Measurements from ENCODE around the gene PHIP.

Gene PHIP

DNA sequence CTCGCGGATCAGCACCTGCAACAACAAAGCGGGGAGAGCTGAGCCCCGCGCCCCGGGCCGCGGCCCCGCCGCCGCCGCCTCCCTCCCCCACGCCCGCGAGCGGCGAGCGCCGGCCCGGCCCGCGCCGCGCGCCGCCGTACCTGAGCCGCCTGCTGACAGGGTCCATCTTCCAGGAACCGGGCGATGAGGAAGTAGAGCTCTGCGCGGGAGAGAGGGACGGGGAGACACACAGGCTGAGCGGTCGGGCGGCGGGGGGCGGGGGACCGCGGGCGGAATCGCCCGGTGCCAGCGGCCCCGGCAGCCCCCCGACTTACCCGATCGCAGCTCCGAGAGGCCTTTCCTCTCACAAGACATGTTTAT lies 359 bp downstream of the PHIP start:
- Mint-ChIP-seq H3K27ac (peak overlapping the region; percentile 95), H3K9me3 (no peaks in the 10 kb centered on the region), H3K4me1 (peaks cover 11% of the 10 kb centered on the region), H3K36me3 (peaks cover 47% of the 10 kb centered on the region), H3K4me3 (peak overlapping the region; percentile 89)
- ATAC-seq (peak; percentile 36), DNase-seq (ENCODE audit: low spot score in 2 of 2) (no peak)

DNA sequence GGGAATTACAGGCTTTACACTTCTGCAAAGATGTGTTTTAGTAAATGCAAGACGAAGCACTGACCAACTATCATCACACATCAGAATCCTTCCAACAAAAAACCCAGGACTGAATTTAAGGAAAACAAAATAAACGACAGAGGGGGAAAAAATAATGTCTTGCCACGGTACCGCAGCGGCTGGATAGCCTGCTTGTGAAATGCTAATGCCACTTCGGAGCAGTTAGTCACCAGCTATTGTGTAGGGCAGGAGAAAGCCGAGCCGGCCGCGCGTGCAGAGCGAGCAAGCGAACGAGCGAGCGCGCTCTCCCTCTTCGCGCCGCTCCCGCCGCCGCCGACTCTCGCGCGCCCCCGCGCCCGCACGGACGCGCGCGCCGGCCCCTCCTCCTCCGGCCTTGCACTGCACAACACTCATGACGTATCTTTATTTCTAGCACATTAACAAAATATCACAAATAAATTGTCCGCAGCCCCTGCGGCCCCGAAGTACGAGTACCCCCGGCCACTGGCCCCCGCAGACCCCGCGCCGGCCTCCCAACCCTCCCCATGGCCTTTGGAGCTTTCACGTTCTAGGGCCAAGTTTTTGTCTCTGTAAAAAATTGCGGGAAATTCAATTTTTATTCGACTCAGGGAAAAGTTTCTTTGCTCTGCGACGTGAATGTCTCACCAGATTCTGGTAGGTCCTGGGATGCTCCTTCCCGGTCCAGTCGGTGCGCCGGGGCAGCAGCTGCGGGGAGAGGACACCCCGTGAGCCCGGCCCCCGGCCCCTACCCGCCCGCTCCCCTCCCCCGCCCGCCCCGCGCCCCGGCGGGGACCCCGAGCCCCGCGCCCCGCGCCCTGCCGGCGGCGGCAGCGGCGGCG lies 1.0 kb downstream of the PHIP start:
- H3K9me3 Mint-ChIP-seq, result no peaks in the 10 kb centered on the region
- H3K27ac Mint-ChIP-seq, result peak overlapping the region; percentile 95
- H3K4me3 Mint-ChIP-seq, result peak overlapping the region; percentile 89
- peak; percentile 83 to 91 for DNase-seq (ENCODE audit: low spot score in 2 of 2)
- peak; percentile 82 for ATAC-seq
- H3K4me1 Mint-ChIP-seq, result peaks cover 18% of the 10 kb centered on the region
- H3K36me3 Mint-ChIP-seq, result peaks cover 54% of the 10 kb centered on the region

DNA sequence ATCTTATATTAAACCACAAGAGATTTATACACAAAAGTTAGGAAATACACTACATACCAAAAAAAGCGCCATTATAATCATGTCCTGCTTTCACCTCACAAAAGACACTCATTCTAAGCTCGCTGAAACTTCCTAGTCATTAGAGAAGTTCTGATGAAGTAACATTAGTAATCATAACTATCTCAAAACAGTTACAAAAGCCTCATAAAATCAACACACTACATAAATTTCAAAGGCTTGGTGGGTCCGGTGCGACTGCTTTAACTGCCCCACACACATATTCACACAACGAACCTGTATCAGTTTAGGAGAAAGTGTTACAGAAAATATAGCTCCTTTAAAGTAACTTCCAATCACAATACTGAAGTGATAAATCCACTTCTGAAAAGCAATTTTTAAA lies 1.9 kb downstream of the PHIP start:
- H3K36me3 Mint-ChIP-seq, result peaks cover 62% of the 10 kb centered on the region
- H3K4me1 Mint-ChIP-seq, result peaks cover 21% of the 10 kb centered on the region
- ATAC-seq, result no peak
- H3K27ac Mint-ChIP-seq, result peak overlapping the region; percentile 95
- no peak for DNase-seq (ENCODE audit: low spot score in 2 of 2)
- peak overlapping the region; percentile 89 for H3K4me3 Mint-ChIP-seq
- no peaks in the 10 kb centered on the region for H3K9me3 Mint-ChIP-seq

DNA sequence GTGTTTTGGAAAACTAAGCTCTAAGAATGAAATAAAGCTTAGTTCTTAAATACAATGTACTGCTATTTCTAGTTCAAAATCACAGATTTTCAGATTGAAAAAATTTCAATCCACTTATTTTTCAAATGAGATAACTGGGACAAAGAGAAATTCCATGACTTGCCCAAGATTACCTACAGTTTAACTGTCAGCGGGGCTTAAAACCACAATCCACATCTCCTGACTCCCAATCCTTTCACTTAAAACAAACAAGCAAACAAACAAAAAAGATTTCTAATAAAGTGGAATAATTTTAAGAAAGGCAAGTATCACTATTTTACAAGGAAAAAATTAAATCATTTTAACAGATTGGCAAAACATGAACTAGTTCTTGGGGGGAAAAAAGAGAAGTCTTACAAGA lies 4.2 kb downstream of the PHIP start:
- Mint-ChIP-seq H3K4me3 (peak overlapping the region; percentile 89), H3K9me3 (no peaks in the 10 kb centered on the region), H3K27ac (peak overlapping the region; percentile 61), H3K4me1 (peaks cover 31% of the 10 kb centered on the region), H3K36me3 (peaks cover 71% of the 10 kb centered on the region)
- ATAC-seq (no peak), DNase-seq (ENCODE audit: low spot score in 2 of 2) (no peak)

DNA sequence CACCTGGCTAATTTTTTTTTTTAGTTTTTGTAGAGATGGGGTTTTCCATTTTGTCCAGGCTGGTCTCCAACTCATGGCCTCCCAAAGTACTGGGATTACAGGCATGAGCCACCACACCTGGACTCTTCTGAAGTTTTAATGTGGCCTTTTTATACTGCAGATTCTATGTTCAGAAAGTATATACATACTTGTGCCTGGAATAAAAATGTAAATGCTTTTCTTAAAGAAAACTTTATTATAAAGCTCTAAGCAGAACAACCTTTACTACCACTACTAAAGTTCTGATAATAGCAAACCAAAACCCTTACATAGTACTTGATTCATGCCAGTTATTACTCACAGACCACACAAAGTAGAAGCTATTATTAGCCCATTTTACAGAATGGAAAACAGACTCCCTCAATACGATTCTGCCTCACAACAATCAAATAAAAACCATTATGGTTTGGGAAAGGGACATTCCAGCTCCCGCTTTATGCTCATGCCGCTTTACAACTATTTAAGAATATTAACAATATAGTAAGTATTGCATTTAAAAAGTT lies 5.3 kb downstream of the PHIP start:
- peaks cover 32% of the 10 kb centered on the region for H3K4me1 Mint-ChIP-seq
- peak; percentile 37 for ATAC-seq
- H3K36me3 Mint-ChIP-seq, result peaks cover 60% of the 10 kb centered on the region
- peak overlapping the region; percentile 54 for H3K4me3 Mint-ChIP-seq
- DNase-seq (ENCODE audit: low spot score in 2 of 2), result no peak
- H3K9me3 Mint-ChIP-seq, result no peaks in the 10 kb centered on the region
- H3K27ac Mint-ChIP-seq, result no peak overlapping the region

DNA sequence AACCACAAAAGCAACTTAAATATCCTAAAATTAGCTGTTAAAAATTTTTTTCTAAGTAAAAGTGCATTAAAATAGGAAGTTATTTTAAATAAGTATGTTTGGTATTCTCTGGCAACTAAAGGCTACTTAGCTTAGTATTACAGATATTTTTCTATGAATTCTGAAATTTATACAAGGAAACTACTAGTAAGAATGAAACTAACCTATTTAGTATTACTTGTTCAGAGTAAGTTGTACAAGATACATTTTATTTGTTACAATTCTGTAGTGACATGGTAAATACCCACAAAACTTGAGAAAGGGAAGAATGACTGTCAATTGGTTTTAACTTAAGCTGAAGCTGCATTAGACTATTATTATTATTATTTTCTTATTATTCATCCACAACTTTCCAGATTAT lies 6.5 kb downstream of the PHIP start:
- DNase-seq (ENCODE audit: low spot score in 2 of 2) (no peak), ATAC-seq (peak; percentile 76)
- Mint-ChIP-seq H3K36me3 (peaks cover 56% of the 10 kb centered on the region), H3K27ac (peak overlapping the region; percentile 37), H3K4me3 (peak overlapping the region; percentile 20), H3K4me1 (peaks cover 40% of the 10 kb centered on the region), H3K9me3 (no peaks in the 10 kb centered on the region)

DNA sequence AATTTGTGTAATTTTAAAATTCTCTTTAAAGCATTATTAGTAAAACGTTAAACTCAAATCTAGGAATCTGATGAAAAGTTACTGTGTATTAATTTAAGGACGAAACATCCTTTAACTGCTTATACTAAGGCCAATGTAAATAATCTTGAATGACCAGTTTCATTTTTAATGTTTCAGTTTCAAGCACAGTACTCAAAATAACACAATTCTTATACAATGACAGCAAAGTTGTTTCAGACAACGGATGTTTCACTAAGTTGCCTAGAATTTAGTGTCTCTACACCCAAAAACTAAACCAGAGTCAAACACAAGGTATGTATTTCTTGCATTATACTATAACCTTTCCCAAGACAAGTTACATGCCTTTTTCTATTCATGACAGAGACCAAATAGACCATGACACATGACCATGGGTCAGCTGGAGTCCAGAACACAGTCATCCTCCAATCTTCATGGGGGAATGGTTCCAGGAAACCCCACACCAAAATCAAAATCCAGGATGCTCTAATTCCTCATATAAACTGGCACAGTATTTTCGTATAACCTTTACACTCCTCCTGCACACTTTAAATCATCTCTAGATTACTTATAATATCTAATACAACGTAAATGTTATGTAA lies 7.7 kb downstream of the PHIP start:
- peaks cover 40% of the 10 kb centered on the region for H3K4me1 Mint-ChIP-seq
- no peaks in the 10 kb centered on the region for H3K9me3 Mint-ChIP-seq
- peak overlapping the region; percentile 20 for H3K4me3 Mint-ChIP-seq
- ATAC-seq (peak; percentile 33), DNase-seq (ENCODE audit: low spot score in 2 of 2) (no peak)
- H3K27ac Mint-ChIP-seq, result no peak overlapping the region
- H3K36me3 Mint-ChIP-seq, result peaks cover 46% of the 10 kb centered on the region

DNA sequence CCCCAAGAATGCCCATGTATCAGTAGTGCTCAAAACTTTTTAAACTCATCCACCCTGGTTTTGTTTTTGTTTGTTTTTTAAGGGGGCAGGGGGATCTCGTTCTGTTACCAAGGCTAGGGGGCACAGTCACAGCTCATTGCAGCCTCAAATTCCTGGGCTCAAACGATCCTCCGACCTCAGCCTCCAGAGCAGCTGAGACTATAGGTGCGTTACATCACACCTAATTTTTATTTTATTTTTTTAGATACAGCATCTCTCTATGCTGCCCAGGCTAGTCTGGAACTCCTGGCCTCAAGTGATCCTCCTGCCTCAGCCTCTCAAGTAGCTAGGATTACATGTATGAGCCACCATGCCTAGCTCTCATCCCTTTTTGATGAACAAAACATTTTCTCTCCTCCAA lies 11.2 kb downstream of the PHIP start:
- no peak overlapping the region for H3K4me3 Mint-ChIP-seq
- H3K27ac Mint-ChIP-seq, result no peak overlapping the region
- H3K36me3 Mint-ChIP-seq, result peaks cover 15% of the 10 kb centered on the region
- DNase-seq (ENCODE audit: low spot score in 2 of 2) (no peak), ATAC-seq (no peak)
- H3K9me3 Mint-ChIP-seq, result no peaks in the 10 kb centered on the region
- peaks cover 21% of the 10 kb centered on the region for H3K4me1 Mint-ChIP-seq

DNA sequence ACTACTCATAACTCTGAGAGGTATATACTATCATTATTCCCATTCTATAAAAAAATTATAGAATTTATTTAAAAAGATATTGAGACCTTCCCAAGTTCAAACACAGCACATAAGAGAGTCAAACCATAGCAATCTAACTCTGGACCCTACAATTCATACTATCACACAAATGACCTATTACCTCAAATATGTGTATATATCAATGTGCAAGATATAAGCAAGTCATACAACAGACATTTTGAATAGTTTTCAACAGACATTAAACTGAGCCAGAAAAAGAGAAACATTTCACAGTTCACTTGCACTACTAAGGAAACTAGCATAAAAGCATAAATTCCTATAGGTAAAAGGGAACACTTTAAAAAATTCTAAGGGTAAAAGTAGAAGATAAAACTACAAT lies 11.7 kb downstream of the PHIP start:
- peaks cover 20% of the 10 kb centered on the region for H3K4me1 Mint-ChIP-seq
- DNase-seq (ENCODE audit: low spot score in 2 of 2), result no peak
- H3K4me3 Mint-ChIP-seq, result no peak overlapping the region
- H3K36me3 Mint-ChIP-seq, result peaks cover 11% of the 10 kb centered on the region
- no peak for ATAC-seq
- H3K27ac Mint-ChIP-seq, result no peak overlapping the region
- no peaks in the 10 kb centered on the region for H3K9me3 Mint-ChIP-seq

DNA sequence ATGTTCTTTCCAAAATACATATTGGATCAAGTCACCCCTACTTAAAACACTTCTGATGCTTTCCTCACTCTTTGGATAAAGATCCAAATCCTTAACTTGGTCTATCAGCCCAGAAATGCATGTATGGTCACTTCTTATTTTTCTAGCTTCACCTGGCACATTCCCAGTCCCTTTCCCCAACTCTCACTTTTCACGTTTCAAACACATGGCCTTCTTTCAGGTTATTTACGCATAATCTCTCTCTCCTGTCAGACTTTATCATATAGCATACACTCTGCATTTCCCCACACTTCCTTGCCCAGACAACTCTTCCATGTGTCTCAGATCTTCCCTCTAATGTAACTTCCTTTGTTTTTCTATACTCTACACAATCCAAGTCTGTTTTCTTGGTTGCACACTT lies 12.8 kb downstream of the PHIP start:
- DNase-seq (ENCODE audit: low spot score in 2 of 2), result no peak
- no peak for ATAC-seq
- Mint-ChIP-seq H3K4me1 (peaks cover 9% of the 10 kb centered on the region), H3K36me3 (peaks cover 8% of the 10 kb centered on the region), H3K9me3 (no peaks in the 10 kb centered on the region), H3K27ac (no peak overlapping the region), H3K4me3 (no peak overlapping the region)

DNA sequence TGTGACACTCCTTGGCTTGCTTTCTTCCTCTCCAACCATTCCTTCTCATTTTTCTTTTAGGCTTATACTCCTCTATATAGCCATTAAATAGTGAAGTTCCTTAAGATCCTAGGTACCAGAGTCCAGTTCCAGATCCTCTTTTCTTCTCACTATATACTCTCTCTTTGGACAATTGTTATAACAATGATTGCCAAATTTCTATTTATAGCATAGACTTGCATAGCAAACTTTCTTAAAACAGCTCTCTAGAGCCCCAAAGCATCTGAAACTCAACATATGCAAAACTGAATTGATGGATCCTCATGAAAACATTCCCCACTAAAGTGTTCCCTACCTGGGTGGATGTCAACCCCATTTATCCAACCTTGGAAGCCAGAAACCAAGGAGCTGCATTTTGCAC lies 13.4 kb downstream of the PHIP start:
- Mint-ChIP-seq H3K9me3 (no peaks in the 10 kb centered on the region), H3K36me3 (peaks cover 12% of the 10 kb centered on the region), H3K27ac (no peak overlapping the region), H3K4me1 (peaks cover 9% of the 10 kb centered on the region), H3K4me3 (no peak overlapping the region)
- ATAC-seq, result no peak
- DNase-seq (ENCODE audit: low spot score in 2 of 2), result no peak

DNA sequence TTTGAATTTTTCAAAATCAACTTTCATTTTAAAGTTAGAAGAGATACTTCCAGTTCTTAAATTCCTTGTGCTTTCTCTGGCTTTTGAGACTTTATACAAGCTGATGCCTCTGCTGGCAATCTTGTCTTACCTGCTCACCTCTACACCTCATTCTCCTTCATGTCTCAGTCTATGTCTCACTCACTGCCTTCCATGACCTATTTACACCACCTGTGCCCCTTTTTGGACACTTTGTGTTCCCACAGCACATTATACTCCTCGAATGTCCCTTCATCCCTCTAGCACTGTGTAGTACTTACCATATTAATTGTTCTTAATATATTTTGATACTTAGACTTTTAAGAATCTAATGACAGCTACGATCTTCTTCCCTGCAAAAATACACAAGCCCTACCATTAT lies 15.3 kb downstream of the PHIP start:
- DNase-seq (ENCODE audit: low spot score in 2 of 2), result no peak
- Mint-ChIP-seq H3K4me1 (peaks cover 8% of the 10 kb centered on the region), H3K36me3 (peaks cover 32% of the 10 kb centered on the region), H3K4me3 (no peak overlapping the region), H3K9me3 (no peaks in the 10 kb centered on the region), H3K27ac (no peak overlapping the region)
- ATAC-seq, result no peak

DNA sequence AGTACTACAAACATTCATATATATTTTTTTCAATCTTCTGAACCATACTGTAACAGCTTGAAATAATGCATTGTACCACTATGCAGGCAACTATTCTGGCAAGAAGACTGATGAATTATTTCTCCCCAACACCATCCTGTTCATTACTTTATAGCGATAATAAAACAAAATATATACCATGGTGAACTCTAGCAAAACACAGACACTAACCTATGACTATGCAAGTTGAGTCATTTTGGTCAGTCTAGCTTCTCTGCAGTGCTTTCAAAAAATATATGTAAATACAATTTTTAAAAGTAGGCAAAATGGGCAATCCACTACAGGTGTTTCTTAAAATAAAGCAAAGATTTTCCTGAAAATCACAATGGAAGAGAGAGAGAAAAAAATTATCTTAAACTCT lies 20.3 kb downstream of the PHIP start:
- no peak overlapping the region for H3K4me3 Mint-ChIP-seq
- peaks cover 81% of the 10 kb centered on the region for H3K36me3 Mint-ChIP-seq
- H3K27ac Mint-ChIP-seq, result no peak overlapping the region
- no peaks in the 10 kb centered on the region for H3K9me3 Mint-ChIP-seq
- ATAC-seq (no peak), DNase-seq (ENCODE audit: low spot score in 2 of 2) (no peak)
- H3K4me1 Mint-ChIP-seq, result peaks cover 9% of the 10 kb centered on the region

DNA sequence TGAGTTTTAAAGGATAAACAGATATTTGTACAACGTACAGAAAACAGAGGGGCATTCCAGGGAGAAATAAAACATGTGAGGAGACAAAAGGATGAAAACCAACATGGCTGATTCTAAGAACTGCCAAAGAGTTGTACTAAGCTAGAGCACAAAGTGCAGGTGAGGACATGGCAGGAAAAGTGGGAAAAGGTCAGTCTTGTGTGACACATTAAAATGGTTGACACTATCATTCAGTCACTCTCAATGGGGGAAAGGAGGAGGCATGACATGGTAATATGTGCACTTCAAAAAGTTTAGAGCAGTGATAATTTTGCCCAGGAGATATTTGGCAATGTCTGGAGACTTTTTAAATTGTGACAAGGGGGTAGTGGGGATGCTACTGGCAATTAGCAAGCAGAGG lies 21.8 kb downstream of the PHIP start:
- Mint-ChIP-seq H3K4me1 (peaks cover 16% of the 10 kb centered on the region), H3K9me3 (no peaks in the 10 kb centered on the region), H3K36me3 (peaks cover 97% of the 10 kb centered on the region), H3K4me3 (no peak overlapping the region), H3K27ac (peak overlapping the region; percentile 9)
- no peak for ATAC-seq
- no peak for DNase-seq (ENCODE audit: low spot score in 2 of 2)

DNA sequence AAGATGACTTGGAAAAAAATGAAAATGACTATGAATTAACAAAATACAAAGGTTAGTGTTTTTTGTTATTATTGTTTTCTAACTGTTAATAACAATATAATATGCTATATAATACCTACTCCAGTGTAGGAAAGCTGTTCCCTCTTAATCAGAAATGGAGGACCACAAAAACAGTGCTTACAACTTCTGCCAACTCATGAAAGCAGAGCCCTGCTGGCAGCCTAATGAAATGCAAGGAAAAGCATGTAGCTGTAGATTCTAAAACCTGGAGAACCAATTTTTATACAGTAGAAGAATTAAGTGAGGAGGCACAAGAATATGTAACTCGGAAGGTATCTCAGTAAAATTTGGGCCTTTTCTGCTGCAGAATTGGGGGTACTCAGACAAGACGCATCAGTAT lies 29.4 kb downstream of the PHIP start:
- no peak for DNase-seq (ENCODE audit: low spot score in 2 of 2)
- Mint-ChIP-seq H3K27ac (no peak overlapping the region), H3K4me3 (no peak overlapping the region), H3K4me1 (peaks cover 15% of the 10 kb centered on the region), H3K9me3 (no peaks in the 10 kb centered on the region), H3K36me3 (peaks cover 68% of the 10 kb centered on the region)
- ATAC-seq, result no peak

DNA sequence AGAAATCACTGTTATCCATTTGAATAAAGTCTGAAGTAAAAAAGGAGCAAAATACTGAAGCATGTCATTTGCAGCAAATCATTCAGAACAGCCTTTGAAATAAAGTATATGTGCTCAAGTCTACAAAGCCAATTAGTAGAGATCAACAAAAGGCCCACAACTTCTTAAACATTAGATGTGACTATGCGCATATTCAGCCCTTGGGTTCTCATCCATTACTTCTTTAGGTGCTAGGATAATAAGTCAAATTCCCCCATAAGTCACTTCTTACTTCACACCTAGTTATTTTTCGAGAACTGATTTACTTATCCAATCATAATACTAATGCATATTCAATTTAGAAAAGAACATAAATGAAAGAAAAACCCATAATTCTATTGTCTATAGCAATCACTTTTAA lies 31.0 kb downstream of the PHIP start:
- no peak for DNase-seq (ENCODE audit: low spot score in 2 of 2)
- H3K4me3 Mint-ChIP-seq, result no peak overlapping the region
- no peak for ATAC-seq
- H3K27ac Mint-ChIP-seq, result no peak overlapping the region
- no peaks in the 10 kb centered on the region for H3K9me3 Mint-ChIP-seq
- peaks cover 22% of the 10 kb centered on the region for H3K4me1 Mint-ChIP-seq
- H3K36me3 Mint-ChIP-seq, result peaks cover 62% of the 10 kb centered on the region
